ENCODE results near the gene SARS2.
"Not testable (repeated sequence)": the region's sequence is repeated elsewhere in the genome, so short reads cannot be mapped to it uniquely, and the experiment has no call there.

The SARS2 gene

DNA sequence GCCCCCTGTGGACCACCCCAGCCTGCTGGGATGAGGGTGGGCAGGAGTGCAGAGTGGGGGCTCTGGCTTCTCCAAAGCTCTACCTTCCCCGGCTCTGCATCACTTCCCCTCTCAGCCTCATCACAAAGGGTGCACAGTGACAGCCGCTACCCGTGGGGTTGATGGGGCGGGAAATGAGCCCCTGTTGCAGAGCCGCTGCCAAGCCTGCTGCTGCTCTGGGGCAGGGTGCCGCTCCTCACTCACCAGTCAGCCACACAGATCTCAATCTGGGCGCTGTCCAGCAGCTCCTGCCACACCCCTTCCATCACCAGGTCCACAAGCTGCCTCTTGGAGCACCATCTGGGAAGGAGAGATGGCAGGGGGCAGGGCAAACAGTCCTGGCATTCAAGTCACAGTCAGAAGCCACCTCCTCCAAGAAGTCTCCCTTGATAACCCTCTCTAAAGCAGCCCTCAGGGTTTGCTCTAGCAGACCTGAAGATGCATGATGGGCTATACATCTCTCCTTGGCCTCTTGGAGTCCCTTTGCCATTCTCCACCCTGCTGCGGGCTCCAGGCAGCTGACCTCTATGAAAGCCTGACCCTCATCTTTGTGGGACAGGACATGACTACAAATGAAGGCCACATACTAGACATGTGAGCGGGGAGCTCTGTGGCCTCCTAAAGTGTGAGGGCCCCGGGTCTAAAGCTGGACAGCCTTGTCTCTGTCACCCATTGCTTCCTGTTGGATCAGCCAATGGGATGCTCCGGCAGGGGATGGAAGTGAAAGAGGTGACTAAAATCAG is 15.9 kb upstream of the SARS2 start:
- DNase-seq (ENCODE audit: low read depth in 2 of 2): no peak

DNA sequence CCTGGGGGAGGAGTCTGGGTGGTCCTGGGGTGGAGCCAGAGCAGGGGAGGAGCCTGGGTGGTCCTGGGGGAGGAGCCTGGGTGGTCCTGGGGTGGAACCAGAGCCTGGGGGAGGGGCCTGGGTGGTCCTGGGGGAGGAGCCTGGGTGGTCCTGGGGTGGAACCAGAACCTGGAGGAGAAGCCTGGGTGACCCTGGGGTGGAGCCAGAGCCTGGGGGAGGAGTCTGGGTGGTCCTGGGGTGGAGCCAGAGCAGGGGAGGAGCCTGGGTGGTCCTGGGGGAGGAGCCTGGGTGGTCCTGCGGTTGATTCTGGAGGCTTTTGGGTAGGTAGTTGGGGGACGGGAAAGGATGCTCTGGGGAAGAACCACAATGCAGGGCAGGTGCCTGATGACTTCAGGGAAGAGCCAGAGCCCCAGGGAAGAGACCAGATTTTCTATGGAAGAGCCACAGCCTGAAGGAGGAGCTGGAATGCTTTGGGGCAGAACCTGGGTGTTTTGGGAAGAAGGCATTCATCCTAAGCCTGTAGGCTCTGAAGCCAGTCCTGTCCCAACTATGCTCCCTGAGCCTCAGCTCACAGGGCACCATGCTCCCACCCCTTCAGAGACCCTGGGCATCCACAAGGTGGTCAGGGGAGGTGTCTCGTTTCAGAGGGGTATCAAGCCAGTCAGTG is 15.1 kb upstream of the SARS2 start:
- no peak for DNase-seq (ENCODE audit: low read depth in 2 of 2)

- no peak for DNase-seq (ENCODE audit: low read depth in 2 of 2)
These were observed 14.5 kb upstream of the SARS2 start for GRCh38 chr19:38944981-38945506.

GRCh38 chr19:38942471-38943181 is 12.1 kb upstream of the SARS2 start:
- DNase-seq (ENCODE audit: low read depth in 2 of 2): no peak

DNA sequence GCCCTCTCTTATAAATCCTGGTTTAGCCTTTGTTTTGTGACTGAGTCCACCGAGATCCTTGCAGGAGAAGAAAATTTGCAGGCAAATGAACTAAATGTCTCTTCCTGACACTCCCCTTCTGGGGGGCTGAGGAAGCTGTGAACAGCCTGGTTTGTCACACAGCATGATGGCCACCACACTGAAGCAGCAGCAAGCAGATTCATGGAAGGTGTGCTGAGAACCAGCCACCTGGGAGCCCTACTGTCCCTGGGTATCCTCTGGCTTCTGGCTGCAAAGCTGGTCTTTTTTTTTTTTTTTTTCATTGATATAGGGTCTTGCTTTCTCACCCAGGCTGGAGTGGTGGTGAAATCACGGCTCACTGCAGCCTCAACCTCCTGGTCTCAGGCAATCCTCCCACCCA is 11.4 kb upstream of the SARS2 start:
- no peak for DNase-seq (ENCODE audit: low read depth in 2 of 2)

- DNase-seq (ENCODE audit: low read depth in 2 of 2): not testable (repeated sequence)
These were observed 10.9 kb upstream of the SARS2 start for GRCh38 chr19:38941466-38941865.

GRCh38 chr19:38939957-38940356 is 9.4 kb upstream of the SARS2 start:
- DNase-seq (ENCODE audit: low read depth in 2 of 2): no peak

GRCh38 chr19:38933544-38933943 is 3.0 kb upstream of the SARS2 start:
- no peak for DNase-seq (ENCODE audit: low read depth in 2 of 2)

GRCh38 chr19:38932425-38933179 is 2.0 kb upstream of the SARS2 start:
- no peak for DNase-seq (ENCODE audit: low read depth in 2 of 2)

GRCh38 chr19:38931521-38931793 is 894 bp upstream of the SARS2 start:
- DNase-seq (ENCODE audit: low read depth in 2 of 2): no peak

DNA sequence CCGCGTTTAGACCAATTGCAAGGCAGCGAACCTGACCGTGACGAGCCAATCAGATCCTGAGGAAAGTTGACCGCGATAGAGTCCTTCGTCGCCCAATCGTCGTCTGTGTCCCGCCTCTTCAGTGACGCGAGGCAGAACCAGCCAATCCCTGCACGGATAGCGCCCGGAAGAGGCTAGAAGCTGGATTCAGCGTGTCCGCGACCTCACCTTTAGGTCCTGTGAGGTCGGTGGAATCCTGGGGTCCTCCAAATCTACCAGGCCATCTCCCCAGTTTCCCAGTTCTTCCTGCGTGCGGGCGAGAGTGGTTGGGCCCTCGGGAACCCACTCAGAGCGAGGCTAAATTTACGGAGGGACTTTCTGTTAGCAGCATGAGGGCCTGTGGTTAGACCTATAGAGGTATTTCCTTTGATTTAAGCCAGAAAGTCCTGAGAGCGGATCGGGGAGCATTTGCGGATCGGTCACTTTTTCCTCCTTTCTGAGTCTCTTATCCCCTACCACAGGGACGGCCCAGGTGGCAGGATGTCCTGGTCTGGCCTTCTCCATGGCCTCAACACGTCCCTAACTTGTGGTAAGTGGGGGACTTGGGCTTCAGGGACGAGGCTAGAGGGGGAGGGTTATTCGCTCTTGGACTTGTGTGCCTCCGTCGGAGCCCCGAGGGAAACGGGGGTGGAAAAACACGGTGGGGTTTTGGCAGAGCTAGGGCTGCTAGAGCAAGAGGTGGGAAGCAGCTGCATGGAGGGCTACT is 385 bp upstream of the SARS2 start, which contains the start of gene MRPS12:
MRPS12 (plus strand) TSS at position 169 of the 745 bp plus-strand sequence; CDS start at position 520, 351 bp downstream.
- peak; percentile 93 to 95 for DNase-seq (ENCODE audit: low read depth in 2 of 2)

- DNase-seq (ENCODE audit: low read depth in 2 of 2): no peak
These were observed 2.1 kb downstream of the SARS2 start for GRCh38 chr19:38928391-38929001.

DNA sequence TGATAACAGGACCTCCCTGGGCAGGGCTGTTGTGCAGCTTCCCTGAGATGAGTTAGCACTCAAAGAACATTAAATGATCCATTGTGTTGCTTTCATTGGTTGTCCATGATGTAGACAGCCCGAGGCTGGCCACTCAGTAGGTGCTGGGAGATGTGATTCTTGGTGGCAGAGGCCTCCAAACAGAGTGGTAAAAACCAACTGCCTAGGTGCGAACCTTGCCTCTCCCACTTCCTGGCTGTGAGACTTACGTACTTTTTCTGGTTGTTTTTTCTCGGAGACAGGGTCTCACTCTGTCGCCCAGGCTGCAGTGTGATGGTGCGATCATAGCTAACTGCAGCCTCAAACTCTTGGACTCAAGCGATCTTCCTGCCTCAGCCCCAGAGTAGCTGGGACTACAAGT is 6.2 kb downstream of the SARS2 start:
- peak in 1 of 2 donors; percentile 23 for DNase-seq (ENCODE audit: low read depth in 2 of 2)

- DNase-seq (ENCODE audit: low read depth in 2 of 2): no peak
These were observed 8.1 kb downstream of the SARS2 start for GRCh38 chr19:38922482-38922881.

- no peak for DNase-seq (ENCODE audit: low read depth in 2 of 2)
These were observed 8.9 kb downstream of the SARS2 start for GRCh38 chr19:38921420-38922274.

DNA sequence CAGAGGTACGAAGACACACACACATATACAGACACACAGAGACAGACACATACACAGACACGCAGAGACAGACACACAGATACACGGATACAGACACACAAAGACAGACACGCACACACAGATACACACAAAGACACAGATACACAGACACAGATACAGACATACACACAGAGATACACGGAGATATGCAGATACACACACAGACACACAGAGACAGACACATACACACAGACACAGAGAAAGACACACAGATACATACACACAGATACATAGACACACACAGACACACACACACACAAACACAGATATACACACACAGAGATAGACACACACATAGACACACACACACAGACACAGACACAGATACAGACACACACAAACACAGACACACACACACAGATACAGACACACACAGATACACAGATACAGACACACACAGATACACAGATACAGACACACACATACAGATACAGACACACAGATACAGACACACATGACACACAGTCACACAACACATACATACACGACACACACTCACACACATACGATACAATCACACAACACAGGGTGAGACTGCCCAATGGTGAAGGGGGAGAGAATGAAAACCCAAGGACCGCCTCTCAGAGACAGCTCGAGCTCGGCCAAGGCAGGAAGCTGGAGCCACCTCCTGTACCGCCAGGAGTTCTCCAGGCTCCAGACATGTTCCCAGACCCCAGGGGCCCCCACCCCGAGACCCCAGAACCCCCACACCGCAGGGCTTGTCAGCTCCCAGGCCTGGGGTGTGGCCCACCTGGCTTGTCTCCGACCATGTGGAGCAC is 9.8 kb downstream of the SARS2 start:
- no peak for DNase-seq (ENCODE audit: low read depth in 2 of 2)

GRCh38 chr19:38919837-38920601 is 10.5 kb downstream of the SARS2 start:
- DNase-seq (ENCODE audit: low read depth in 2 of 2): no peak

DNA sequence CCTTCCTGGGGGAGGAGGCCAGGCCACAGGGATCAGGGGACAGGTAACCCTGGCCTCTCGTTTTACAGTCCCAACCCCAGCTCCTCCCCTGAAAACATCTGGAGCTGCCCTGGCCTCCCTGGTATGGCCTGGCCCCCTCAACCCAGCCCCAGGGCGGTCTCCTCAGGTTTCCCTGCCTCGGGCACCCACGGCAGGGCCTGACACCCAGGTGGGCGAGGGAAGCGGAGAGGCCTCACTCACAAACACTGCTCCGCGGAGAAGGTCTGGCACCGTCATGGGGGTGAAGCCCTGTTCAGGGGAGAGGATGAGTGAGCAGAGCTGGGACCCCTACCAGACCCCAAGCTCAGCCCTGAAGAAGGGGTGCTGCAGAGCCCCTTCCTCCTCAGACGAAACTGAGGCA is 12.0 kb downstream of the SARS2 start:
- no peak for DNase-seq (ENCODE audit: low read depth in 2 of 2)

All from stimulated activated CD8-positive, alpha-beta memory T cell treated with anti-CD3 and anti-CD28 coated beads, Interleukin-2, amount 100 ng/mL, for 1 hour (primary cell).